Measurements from ENCODE around the gene EIF4E3.

DNA sequence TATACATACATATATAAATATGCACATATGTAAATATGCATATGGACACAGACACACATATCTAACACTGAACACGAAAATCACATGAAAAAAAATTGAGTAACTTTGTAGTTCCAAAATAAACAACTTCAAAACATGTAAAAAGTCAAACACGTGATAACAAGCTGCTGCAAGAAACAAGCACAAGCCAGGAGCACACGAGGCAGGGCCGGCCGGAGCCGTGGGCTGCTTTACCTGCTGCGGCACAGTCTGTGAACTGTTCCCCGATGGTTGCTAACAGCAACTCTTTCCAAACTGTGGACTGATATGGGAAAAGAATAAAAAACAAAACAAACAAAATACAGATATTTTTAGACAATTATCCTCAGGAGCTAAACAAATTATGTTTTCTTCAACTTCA, 31.6 kb downstream of the EIF4E3 start:
- TF ChIP-seq, protein P1, sequence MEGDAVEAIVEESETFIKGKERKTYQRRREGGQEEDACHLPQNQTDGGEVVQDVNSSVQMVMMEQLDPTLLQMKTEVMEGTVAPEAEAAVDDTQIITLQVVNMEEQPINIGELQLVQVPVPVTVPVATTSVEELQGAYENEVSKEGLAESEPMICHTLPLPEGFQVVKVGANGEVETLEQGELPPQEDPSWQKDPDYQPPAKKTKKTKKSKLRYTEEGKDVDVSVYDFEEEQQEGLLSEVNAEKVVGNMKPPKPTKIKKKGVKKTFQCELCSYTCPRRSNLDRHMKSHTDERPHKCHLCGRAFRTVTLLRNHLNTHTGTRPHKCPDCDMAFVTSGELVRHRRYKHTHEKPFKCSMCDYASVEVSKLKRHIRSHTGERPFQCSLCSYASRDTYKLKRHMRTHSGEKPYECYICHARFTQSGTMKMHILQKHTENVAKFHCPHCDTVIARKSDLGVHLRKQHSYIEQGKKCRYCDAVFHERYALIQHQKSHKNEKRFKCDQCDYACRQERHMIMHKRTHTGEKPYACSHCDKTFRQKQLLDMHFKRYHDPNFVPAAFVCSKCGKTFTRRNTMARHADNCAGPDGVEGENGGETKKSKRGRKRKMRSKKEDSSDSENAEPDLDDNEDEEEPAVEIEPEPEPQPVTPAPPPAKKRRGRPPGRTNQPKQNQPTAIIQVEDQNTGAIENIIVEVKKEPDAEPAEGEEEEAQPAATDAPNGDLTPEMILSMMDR (IDR thresholded peaks at IDR 0.05; ENCODE audit: insufficient read depth, low read length, poor library complexity, severe bottlenecking): no peak
- TF ChIP-seq EZH2phosphoT487 (conservative IDR thresholded peaks at IDR 0.05; ENCODE audit: low read length): no peak
